Keratinocyte (primary cell): ENCODE measurements around the gene PPP1R1C. TPM values are rescaled to one million over a fixed set of nuclear protein-coding genes. Genes with fewer than 3 reads are reported as not detected.

Source experiments
- DNase-seq: peaks from one replicate; pipeline ENCODE4 v3.0.0-alpha.2; 2011; ENCODE audit warnings: low read depth, missing footprints, low spot score
- FAIRE-seq: peaks from 2 replicates; lab custom pipeline; 2011; peaks lifted over from hg19 to GRCh38; lab: Jason Lieb, UNC
- H2AFZ ChIP-seq: 2 replicates; pipeline ENCODE4 v1.6.0; 2012; ENCODE audit warnings: low read length, control low read depth, inconsistent platforms; ENCODE audit not compliant: control insufficient read depth
- H3K27ac ChIP-seq: 2 replicates; pipeline ENCODE4 v1.5.1; 2011; ENCODE audit warnings: low read length; ENCODE audit not compliant: control insufficient read depth, insufficient read depth
- H3K27me3 ChIP-seq: 3 replicates; pipeline ENCODE4 v1.6.0; 2011; ENCODE audit warnings: low read length; ENCODE audit not compliant: control insufficient read depth, insufficient read depth; ENCODE audit errors: extremely low read depth
- H3K36me3 ChIP-seq, 2 experiments: 2 replicates in 1 of 2; 3 replicates in 1 of 2; pipeline ENCODE4 v1.5.1; 2011; ENCODE audit warnings: low read length in 2 of 2, mild to moderate bottlenecking in 1 of 2; ENCODE audit not compliant: control insufficient read depth in 2 of 2, insufficient read depth in 2 of 2; ENCODE audit errors: extremely low read depth in 1 of 2
- H3K4me1 ChIP-seq: 3 replicates; pipeline ENCODE4 v1.5.1; 2011; ENCODE audit warnings: low read length; ENCODE audit not compliant: control insufficient read depth, insufficient read depth; ENCODE audit errors: extremely low read depth
- H3K4me2 ChIP-seq: 3 replicates; pipeline ENCODE4 v1.6.0; 2011; ENCODE audit warnings: low read depth, low read length; ENCODE audit not compliant: control insufficient read depth, insufficient read depth; ENCODE audit errors: extremely low read depth
- H3K4me3 ChIP-seq, 3 experiments: fragments of 200-600 bp in 1 of 3; sonication (generic) in 1 of 3; 2 replicates in 2 of 3; 3 replicates in 1 of 3; pipeline ENCODE4 v1.5.1; 2011 to 2016; ENCODE audit warnings: low read length in 3 of 3, mild to moderate bottlenecking in 3 of 3, control low read depth in 2 of 3, inconsistent platforms in 1 of 3, low read depth in 1 of 3, mixed read lengths in 1 of 3, mixed run types in 1 of 3, moderate library complexity in 1 of 3; ENCODE audit not compliant: control insufficient read depth in 2 of 3, insufficient read depth in 2 of 3; ENCODE audit errors: extremely low read depth in 1 of 3
- H3K79me2 ChIP-seq: 2 replicates; pipeline ENCODE4 v1.6.0; 2012; ENCODE audit warnings: low read length; ENCODE audit not compliant: control insufficient read depth, insufficient read depth
- H3K9ac ChIP-seq: 3 replicates; pipeline ENCODE4 v1.6.0; 2011; ENCODE audit warnings: low read length; ENCODE audit not compliant: control insufficient read depth, insufficient read depth; ENCODE audit errors: extremely low read depth
- H3K9me1 ChIP-seq: 3 replicates; pipeline ENCODE4 v1.6.0; 2011; ENCODE audit warnings: low read length; ENCODE audit not compliant: control insufficient read depth, insufficient read depth; ENCODE audit errors: extremely low read depth
- H3K9me3 ChIP-seq: 2 replicates; pipeline ENCODE4 v1.5.1; 2012; ENCODE audit warnings: low read depth, low read length; ENCODE audit not compliant: control insufficient read depth
- H4K20me1 ChIP-seq: 3 replicates; pipeline ENCODE4 v1.6.0; 2011; ENCODE audit warnings: low read length; ENCODE audit not compliant: control insufficient read depth, insufficient read depth; ENCODE audit errors: extremely low read depth
- EZH2 ChIP-seq: IDR thresholded peaks from one replicate; pipeline ENCODE4 v1.6.1; 2012; ENCODE audit warnings: inconsistent platforms, mild to moderate bottlenecking, low read length, moderate library complexity
- dilution Hi-C: fragments of 300-500 bp; cut with MboI; formaldehyde crosslinking; loops from one replicate; pipeline ENCODE4 v1.7.0; 2020; ENCODE audit warnings: low sequenced_read_pairs; ENCODE audit not compliant: extremely low pct_ligation_motif_present
- polyA plus RNA-seq, 5 experiments: library from polyadenylated mRNA; depleted of rRNA in 3 of 5; stranded (reverse) in 3 of 5; stranded (forward) in 1 of 5; unstranded in 1 of 5; fragments of >200 nt; gene quantifications; 1 replicate in 1 of 5; 2 replicates in 3 of 5; 3 replicates in 1 of 5; pipeline versions ENCODE4 v1.2.1 to v1.2.3, GENCODE V29; 2011 to 2012; ENCODE audit warnings: missing spikeins in 2 of 5, low read depth in 1 of 5, low replicate concordance in 1 of 5
- TF ChIP-seq, protein P1 (sequence below), 3 experiments: IDR thresholded peaks in 1 of 3; conservative IDR thresholded peaks in 1 of 3; optimal IDR thresholded peaks in 1 of 3; 2 replicates in 2 of 3; 3 replicates in 1 of 3; pipeline versions ENCODE3 to v1.5.1; 2011; ENCODE audit warnings: low read length in 3 of 3, mild to moderate bottlenecking in 3 of 3, moderate library complexity in 2 of 3, control low read depth in 1 of 3, inconsistent platforms in 1 of 3; ENCODE audit not compliant: insufficient read depth in 2 of 3; ENCODE audit errors: extremely low read depth in 1 of 3

Gene PPP1R1C
- polyA plus RNA-seq, 1 donor (not counting 4 experiments of a cell fraction or from before 2014, with no cell fraction given): 4.3 TPM

DNA sequence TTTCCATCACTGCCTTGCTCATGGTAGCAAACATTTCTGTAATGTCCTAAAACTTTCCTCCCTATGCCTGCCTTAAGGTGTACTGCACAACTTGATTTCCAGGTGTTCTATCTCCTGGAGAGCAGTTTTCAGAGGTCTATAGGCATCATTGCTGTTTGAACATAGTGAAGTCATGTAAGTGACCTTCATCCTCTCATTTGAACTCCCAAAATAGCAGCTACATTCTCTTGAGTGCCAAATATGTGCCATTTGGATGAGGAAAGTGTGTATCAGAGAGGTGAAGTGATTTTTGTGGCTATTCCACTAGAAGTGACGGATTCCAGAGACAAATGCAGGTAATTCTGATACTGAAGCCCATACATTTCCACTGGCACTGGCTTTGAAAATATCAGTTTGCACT, 3.4 kb downstream of the PPP1R1C start:
- H3K4me2 ChIP-seq: no peak overlapping the region
- H3K36me3 ChIP-seq: no peaks in the 10 kb centered on the region
- H3K79me2 ChIP-seq: no peaks in the 10 kb centered on the region
- FAIRE-seq (no peak), DNase-seq (no peak)
- no peak overlapping the region for H3K27ac ChIP-seq
- H3K4me1 ChIP-seq: no peaks in the 10 kb centered on the region
- dilution Hi-C loops: no loop called here
- no peaks in the 10 kb centered on the region for H3K9me3 ChIP-seq
- no peaks in the 10 kb centered on the region for H3K27me3 ChIP-seq
- no peaks in the 10 kb centered on the region for H3K9me1 ChIP-seq
- no peak overlapping the region for H2AFZ ChIP-seq
- no peaks in the 10 kb centered on the region for H4K20me1 ChIP-seq
- no peak for TF ChIP-seq EZH2
- TF ChIP-seq, protein P1, sequence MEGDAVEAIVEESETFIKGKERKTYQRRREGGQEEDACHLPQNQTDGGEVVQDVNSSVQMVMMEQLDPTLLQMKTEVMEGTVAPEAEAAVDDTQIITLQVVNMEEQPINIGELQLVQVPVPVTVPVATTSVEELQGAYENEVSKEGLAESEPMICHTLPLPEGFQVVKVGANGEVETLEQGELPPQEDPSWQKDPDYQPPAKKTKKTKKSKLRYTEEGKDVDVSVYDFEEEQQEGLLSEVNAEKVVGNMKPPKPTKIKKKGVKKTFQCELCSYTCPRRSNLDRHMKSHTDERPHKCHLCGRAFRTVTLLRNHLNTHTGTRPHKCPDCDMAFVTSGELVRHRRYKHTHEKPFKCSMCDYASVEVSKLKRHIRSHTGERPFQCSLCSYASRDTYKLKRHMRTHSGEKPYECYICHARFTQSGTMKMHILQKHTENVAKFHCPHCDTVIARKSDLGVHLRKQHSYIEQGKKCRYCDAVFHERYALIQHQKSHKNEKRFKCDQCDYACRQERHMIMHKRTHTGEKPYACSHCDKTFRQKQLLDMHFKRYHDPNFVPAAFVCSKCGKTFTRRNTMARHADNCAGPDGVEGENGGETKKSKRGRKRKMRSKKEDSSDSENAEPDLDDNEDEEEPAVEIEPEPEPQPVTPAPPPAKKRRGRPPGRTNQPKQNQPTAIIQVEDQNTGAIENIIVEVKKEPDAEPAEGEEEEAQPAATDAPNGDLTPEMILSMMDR (optimal IDR thresholded peaks at IDR 0.05 in 1 of 3, IDR thresholded peaks at IDR 0.05 in 1 of 3, conservative IDR thresholded peaks at IDR 0.05 in 1 of 3; ENCODE audit: extremely low read depth in 1 of 3, insufficient read depth in 2 of 3, low read length in 3 of 3): no peak
- no peak overlapping the region for H3K9ac ChIP-seq
- no peak overlapping the region for H3K4me3 ChIP-seq

DNA sequence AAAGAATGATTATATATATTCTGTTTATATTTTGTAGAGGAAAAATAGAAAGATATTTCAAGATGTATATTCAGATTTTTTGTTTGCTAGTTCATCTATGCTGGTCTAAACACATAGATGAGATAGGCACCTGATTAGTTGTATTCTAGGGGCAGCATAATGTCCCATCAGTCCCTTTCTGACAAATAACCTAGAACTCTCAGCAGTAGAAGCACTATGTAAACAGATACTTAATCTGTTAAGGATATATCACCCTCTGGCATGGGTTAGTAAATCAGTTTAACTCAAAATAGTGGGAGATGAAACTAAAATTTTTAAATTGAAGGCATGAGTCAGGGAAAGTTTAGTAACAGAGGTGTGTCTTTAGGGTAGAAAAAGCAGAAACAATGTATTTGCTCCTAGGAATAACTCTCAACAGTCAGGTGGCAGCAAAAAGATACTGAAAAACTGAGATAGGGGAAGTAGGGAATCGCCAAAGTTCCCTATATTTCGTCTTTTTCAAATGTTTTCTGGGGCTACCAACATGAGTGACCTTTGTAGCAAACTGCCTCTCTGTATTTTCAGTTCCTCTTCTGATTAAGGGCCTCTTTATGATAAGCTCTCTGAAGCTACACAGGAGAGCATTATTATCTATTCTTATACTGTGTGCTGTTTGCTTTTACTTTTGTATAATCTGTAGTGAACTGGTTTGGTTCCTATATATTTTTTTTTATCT, 5.7 kb downstream of the PPP1R1C start:
- FAIRE-seq (no peak), DNase-seq (no peak)
- H3K36me3 ChIP-seq: no peaks in the 10 kb centered on the region
- H3K9me1 ChIP-seq: no peaks in the 10 kb centered on the region
- no peak for TF ChIP-seq EZH2
- TF ChIP-seq, protein P1 (optimal IDR thresholded peaks at IDR 0.05 in 1 of 3, IDR thresholded peaks at IDR 0.05 in 1 of 3, conservative IDR thresholded peaks at IDR 0.05 in 1 of 3; ENCODE audit: extremely low read depth in 1 of 3, insufficient read depth in 2 of 3, low read length in 3 of 3): no peak
- no peaks in the 10 kb centered on the region for H3K27me3 ChIP-seq
- H3K4me3 ChIP-seq: no peak overlapping the region
- H3K9me3 ChIP-seq: no peaks in the 10 kb centered on the region
- H3K4me2 ChIP-seq: no peak overlapping the region
- no peaks in the 10 kb centered on the region for H4K20me1 ChIP-seq
- H3K9ac ChIP-seq: no peak overlapping the region
- no peak overlapping the region for H2AFZ ChIP-seq
- H3K27ac ChIP-seq: no peak overlapping the region
- no peaks in the 10 kb centered on the region for H3K79me2 ChIP-seq
- dilution Hi-C loops: no loop called here
- no peaks in the 10 kb centered on the region for H3K4me1 ChIP-seq
